Keratinocyte (primary cell): ENCODE results near the gene GRM1. TPM values are rescaled to one million over a fixed set of nuclear protein-coding genes. Genes with fewer than 3 reads are reported as not detected.
A peak's percentile ranks its signal among the peaks of the same experiment; 100 is the strongest.

ENCODE experiments used
- DNase-seq: peaks from one replicate; pipeline ENCODE4 v3.0.0-alpha.2; 2011; ENCODE audit warnings: low read depth, missing footprints, low spot score
- FAIRE-seq: peaks from 2 replicates; lab custom pipeline; 2011; peaks lifted over from hg19 to GRCh38; lab: Jason Lieb, UNC
- H2AFZ ChIP-seq: 2 replicates; pipeline ENCODE4 v1.6.0; 2012; ENCODE audit warnings: low read length, control low read depth, inconsistent platforms; ENCODE audit not compliant: control insufficient read depth
- H3K27ac ChIP-seq: 2 replicates; pipeline ENCODE4 v1.5.1; 2011; ENCODE audit warnings: low read length; ENCODE audit not compliant: control insufficient read depth, insufficient read depth
- H3K27me3 ChIP-seq: 3 replicates; pipeline ENCODE4 v1.6.0; 2011; ENCODE audit warnings: low read length; ENCODE audit not compliant: control insufficient read depth, insufficient read depth; ENCODE audit errors: extremely low read depth
- H3K36me3 ChIP-seq, 2 experiments: 2 replicates in 1 of 2; 3 replicates in 1 of 2; pipeline ENCODE4 v1.5.1; 2011; ENCODE audit warnings: low read length in 2 of 2, mild to moderate bottlenecking in 1 of 2; ENCODE audit not compliant: control insufficient read depth in 2 of 2, insufficient read depth in 2 of 2; ENCODE audit errors: extremely low read depth in 1 of 2
- H3K4me1 ChIP-seq: 3 replicates; pipeline ENCODE4 v1.5.1; 2011; ENCODE audit warnings: low read length; ENCODE audit not compliant: control insufficient read depth, insufficient read depth; ENCODE audit errors: extremely low read depth
- H3K4me2 ChIP-seq: 3 replicates; pipeline ENCODE4 v1.6.0; 2011; ENCODE audit warnings: low read depth, low read length; ENCODE audit not compliant: control insufficient read depth, insufficient read depth; ENCODE audit errors: extremely low read depth
- H3K4me3 ChIP-seq, 3 experiments: fragments of 200-600 bp in 1 of 3; sonication (generic) in 1 of 3; 2 replicates in 2 of 3; 3 replicates in 1 of 3; pipeline ENCODE4 v1.5.1; 2011 to 2016; ENCODE audit warnings: low read length in 3 of 3, mild to moderate bottlenecking in 3 of 3, control low read depth in 2 of 3, inconsistent platforms in 1 of 3, low read depth in 1 of 3, mixed read lengths in 1 of 3, mixed run types in 1 of 3, moderate library complexity in 1 of 3; ENCODE audit not compliant: control insufficient read depth in 2 of 3, insufficient read depth in 2 of 3; ENCODE audit errors: extremely low read depth in 1 of 3
- H3K79me2 ChIP-seq: 2 replicates; pipeline ENCODE4 v1.6.0; 2012; ENCODE audit warnings: low read length; ENCODE audit not compliant: control insufficient read depth, insufficient read depth
- H3K9ac ChIP-seq: 3 replicates; pipeline ENCODE4 v1.6.0; 2011; ENCODE audit warnings: low read length; ENCODE audit not compliant: control insufficient read depth, insufficient read depth; ENCODE audit errors: extremely low read depth
- H3K9me1 ChIP-seq: 3 replicates; pipeline ENCODE4 v1.6.0; 2011; ENCODE audit warnings: low read length; ENCODE audit not compliant: control insufficient read depth, insufficient read depth; ENCODE audit errors: extremely low read depth
- H3K9me3 ChIP-seq: 2 replicates; pipeline ENCODE4 v1.5.1; 2012; ENCODE audit warnings: low read depth, low read length; ENCODE audit not compliant: control insufficient read depth
- H4K20me1 ChIP-seq: 3 replicates; pipeline ENCODE4 v1.6.0; 2011; ENCODE audit warnings: low read length; ENCODE audit not compliant: control insufficient read depth, insufficient read depth; ENCODE audit errors: extremely low read depth
- CTCF ChIP-seq, 3 experiments: IDR thresholded peaks in 1 of 3; conservative IDR thresholded peaks in 1 of 3; optimal IDR thresholded peaks in 1 of 3; 2 replicates in 2 of 3; 3 replicates in 1 of 3; pipeline versions ENCODE3 to v1.5.1; 2011; ENCODE audit warnings: low read length in 3 of 3, mild to moderate bottlenecking in 3 of 3, moderate library complexity in 2 of 3, control low read depth in 1 of 3, inconsistent platforms in 1 of 3; ENCODE audit not compliant: insufficient read depth in 2 of 3; ENCODE audit errors: extremely low read depth in 1 of 3
- EZH2 ChIP-seq: IDR thresholded peaks from one replicate; pipeline ENCODE4 v1.6.1; 2012; ENCODE audit warnings: inconsistent platforms, mild to moderate bottlenecking, low read length, moderate library complexity
- dilution Hi-C: fragments of 300-500 bp; cut with MboI; formaldehyde crosslinking; loops from one replicate; pipeline ENCODE4 v1.7.0; 2020; ENCODE audit warnings: low sequenced_read_pairs; ENCODE audit not compliant: extremely low pct_ligation_motif_present
- polyA plus RNA-seq, 5 experiments: library from polyadenylated mRNA; depleted of rRNA in 3 of 5; stranded (reverse) in 3 of 5; stranded (forward) in 1 of 5; unstranded in 1 of 5; fragments of >200 nt; gene quantifications; 1 replicate in 1 of 5; 2 replicates in 3 of 5; 3 replicates in 1 of 5; pipeline versions ENCODE4 v1.2.1 to v1.2.3, GENCODE V29; 2011 to 2012; ENCODE audit warnings: missing spikeins in 2 of 5, low read depth in 1 of 5, low replicate concordance in 1 of 5

Gene GRM1
- polyA plus RNA-seq, 1 donor (not counting 4 experiments of a cell fraction or from before 2014, with no cell fraction given), result not detected

GRCh38 chr6:146408583-146408982, 379.7 kb downstream of the GRM1 start:
- H2AFZ ChIP-seq, result no peak overlapping the region
- no peak for DNase-seq
- FAIRE-seq, result no peak

GRCh38 chr6:146410851-146411595, 382.2 kb downstream of the GRM1 start:
- peak; percentile 32 for FAIRE-seq
- H3K9me3 ChIP-seq, result no peaks in the 10 kb centered on the region
- no peak overlapping the region for H3K4me2 ChIP-seq
- H2AFZ ChIP-seq, result no peak overlapping the region
- no peak overlapping the region for H3K4me3 ChIP-seq
- H3K27ac ChIP-seq, result no peak overlapping the region
- no peak for TF ChIP-seq EZH2
- no peak for TF ChIP-seq CTCF (optimal IDR thresholded peaks at IDR 0.05 in 1 of 3, IDR thresholded peaks at IDR 0.05 in 1 of 3, conservative IDR thresholded peaks at IDR 0.05 in 1 of 3; ENCODE audit: extremely low read depth in 1 of 3, insufficient read depth in 2 of 3, low read length in 3 of 3)
- no peaks in the 10 kb centered on the region for H3K36me3 ChIP-seq
- no peaks in the 10 kb centered on the region for H3K9me1 ChIP-seq
- dilution Hi-C loops, result no loop called here
- no peaks in the 10 kb centered on the region for H3K79me2 ChIP-seq
- DNase-seq, result no peak
- H4K20me1 ChIP-seq, result no peaks in the 10 kb centered on the region
- H3K9ac ChIP-seq, result no peak overlapping the region
- H3K4me1 ChIP-seq, result no peaks in the 10 kb centered on the region
- no peaks in the 10 kb centered on the region for H3K27me3 ChIP-seq

More at GRCh38 chr6:146408583-146408982, 379.7 kb downstream of the GRM1 start:
- TF ChIP-seq CTCF (optimal IDR thresholded peaks at IDR 0.05 in 1 of 3, IDR thresholded peaks at IDR 0.05 in 1 of 3, conservative IDR thresholded peaks at IDR 0.05 in 1 of 3; ENCODE audit: extremely low read depth in 1 of 3, insufficient read depth in 2 of 3, low read length in 3 of 3) (no peak), EZH2 (no peak)
- Histone ChIP-seq H3K36me3 (no peaks in the 10 kb centered on the region), H3K9me1 (no peaks in the 10 kb centered on the region), H3K4me2 (no peak overlapping the region), H3K4me1 (no peaks in the 10 kb centered on the region), H3K4me3 (no peak overlapping the region), H3K27ac (no peak overlapping the region), H3K79me2 (no peaks in the 10 kb centered on the region), H4K20me1 (no peaks in the 10 kb centered on the region), H3K27me3 (no peaks in the 10 kb centered on the region), H3K9me3 (no peaks in the 10 kb centered on the region), H3K9ac (no peak overlapping the region)
- dilution Hi-C loops, result no loop called here
